Stimulated activated CD8-positive, alpha-beta memory T cell treated with anti-CD3 and anti-CD28 coated beads, Interleukin-4, amount 100 ng/mL, for 4 hours (primary cell): Measurements from ENCODE around the gene BEAN1.

Experiments used
- DNase-seq, 2 donors: peaks; one replicate each; pipeline ENCODE4 v3.0.0-alpha.2; 2020; ENCODE audit warnings: low read depth in 2 of 2, low spot score in 1 of 2

BEAN1 gene

DNA sequence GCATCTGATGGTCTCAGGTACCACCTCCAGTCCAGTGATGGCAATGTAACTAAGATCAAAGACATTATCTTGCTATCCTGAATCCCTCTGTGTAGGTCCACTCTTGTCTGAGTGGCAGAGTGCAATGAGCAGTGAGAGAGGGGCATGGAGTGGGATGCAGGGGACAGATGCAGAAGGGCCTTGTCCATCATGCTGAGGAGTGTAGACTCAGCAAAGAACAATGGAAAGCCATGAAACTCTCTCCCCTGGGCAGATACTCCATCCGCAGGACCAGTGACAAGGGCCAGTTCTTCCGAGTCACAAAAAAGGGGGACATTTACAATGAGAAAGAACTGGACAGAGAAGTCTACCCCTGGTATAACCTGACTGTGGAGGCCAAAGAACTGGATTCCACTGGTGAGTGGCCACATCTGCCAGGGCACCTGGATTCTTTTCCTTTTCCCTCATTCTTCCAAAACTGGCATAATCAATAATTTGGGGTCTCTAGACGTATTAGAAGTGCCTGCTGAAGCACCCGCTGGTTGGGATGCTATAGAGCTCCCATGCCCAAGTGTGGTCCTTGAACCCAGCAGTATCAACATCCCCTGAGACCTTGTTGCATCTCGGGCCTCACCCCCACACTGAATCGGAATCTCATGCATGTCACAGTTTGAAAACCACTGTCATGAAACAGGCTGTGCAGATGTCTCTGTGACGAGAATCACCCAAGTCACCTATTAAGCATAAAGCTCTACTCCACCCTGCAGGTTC, 31.1 kb upstream of the BEAN1 start:
- DNase-seq = no peak

DNA sequence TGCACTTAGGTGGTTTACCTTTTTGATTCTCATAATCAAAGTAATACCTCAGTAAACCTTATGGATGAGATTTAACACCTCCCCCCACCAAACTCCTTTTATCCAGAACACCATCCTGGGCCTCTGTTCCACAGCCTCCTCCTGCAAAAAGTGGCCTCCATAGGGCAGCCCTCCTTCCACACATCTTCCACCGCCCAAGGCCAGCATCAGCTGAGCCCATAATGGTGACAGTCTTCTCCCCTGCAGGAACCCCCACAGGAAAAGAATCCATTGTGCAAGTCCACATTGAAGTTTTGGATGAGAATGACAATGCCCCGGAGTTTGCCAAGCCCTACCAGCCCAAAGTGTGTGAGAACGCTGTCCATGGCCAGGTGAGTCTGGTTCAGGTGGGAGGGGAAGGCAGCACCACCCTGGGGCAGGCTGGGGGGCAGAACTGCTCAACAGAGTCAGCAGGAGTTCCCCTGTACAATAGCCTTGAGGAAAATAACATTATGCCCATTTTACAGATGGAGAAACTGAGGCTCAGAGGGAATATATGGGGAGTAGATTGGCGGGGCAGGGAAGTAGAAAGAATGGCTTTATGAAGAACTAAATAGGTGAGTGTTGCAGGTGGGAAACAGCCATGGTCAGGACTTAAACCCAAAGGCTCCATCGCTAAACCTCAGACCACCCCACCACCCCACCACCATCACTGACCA, 29.2 kb upstream of the BEAN1 start:
- DNase-seq = no peak

DNA sequence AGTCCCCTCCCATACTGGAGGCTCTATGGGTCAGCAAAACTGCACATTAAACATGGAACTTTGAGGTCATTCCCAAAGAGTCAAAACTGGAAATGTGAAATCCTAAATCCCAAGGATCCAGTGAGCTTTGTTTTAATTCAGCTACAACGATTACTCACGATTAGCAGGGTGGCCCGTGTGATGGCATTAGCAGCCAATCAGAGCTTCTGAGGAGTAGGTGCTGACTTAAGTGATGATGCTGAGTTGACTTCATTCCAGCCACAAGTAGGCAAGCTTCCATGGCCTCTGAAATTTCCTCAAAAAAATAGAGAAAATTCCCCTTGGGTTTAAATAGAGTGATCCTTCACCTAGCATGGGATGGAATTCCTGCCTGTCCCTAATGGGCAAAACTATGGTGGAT, 28.1 kb upstream of the BEAN1 start:
- no peak for DNase-seq

DNA sequence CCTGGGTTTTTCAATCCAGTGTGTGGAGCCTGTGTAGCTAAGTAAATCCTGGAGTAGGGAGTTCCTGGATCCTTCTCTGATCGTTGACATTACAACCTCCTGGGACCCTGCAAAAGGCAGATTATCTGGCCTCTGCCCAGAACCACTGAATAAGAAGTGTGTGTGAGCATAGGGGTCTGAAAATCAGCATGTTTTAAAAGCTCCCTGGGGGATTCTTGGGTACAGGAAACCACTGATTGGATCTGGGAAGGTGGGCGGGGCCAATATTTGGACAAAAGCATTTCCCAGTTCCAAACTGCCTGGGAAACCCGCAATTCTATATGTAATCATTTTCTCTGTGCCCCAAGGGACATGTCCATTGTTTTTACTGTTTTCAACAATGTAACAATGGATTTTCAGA, 27.2 kb upstream of the BEAN1 start:
- no peak for DNase-seq

DNA sequence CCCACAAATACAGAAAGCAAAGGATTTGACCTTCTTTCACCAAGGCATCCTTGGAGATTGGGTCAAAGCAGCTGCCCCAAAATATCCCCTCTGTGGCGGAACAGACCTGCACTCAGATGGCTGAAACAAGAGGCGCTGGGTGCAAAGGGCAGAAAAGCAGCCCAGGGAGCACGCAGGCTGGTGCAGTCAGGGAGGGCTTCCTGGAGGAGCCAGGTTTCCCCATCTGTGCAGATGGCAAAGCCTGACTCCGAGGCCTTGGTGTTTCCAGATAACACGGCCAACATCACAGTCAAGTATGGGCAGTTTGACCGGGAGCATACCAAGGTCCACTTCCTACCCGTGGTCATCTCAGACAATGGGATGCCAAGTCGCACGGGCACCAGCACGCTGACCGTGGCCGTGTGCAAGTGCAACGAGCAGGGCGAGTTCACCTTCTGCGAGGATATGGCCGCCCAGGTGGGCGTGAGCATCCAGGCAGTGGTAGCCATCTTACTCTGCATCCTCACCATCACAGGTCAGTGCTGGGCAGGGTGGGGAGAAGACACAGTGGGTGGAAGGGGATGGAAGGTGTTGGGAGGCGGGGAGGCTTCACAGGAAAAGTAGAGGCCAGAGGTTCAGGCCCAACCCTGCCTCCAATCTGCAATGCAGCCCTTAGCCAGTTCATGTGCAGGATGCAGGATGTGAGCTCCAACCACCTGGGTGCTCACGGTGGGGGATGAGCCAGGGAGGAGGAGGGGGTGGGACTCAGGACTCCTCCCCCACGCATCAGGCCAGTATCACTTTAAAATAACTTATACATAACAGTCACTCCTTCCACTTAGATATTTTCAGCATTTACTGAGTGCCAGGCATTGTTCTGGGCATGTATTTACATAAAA, 26.4 kb upstream of the BEAN1 start:
- DNase-seq = no peak

DNA sequence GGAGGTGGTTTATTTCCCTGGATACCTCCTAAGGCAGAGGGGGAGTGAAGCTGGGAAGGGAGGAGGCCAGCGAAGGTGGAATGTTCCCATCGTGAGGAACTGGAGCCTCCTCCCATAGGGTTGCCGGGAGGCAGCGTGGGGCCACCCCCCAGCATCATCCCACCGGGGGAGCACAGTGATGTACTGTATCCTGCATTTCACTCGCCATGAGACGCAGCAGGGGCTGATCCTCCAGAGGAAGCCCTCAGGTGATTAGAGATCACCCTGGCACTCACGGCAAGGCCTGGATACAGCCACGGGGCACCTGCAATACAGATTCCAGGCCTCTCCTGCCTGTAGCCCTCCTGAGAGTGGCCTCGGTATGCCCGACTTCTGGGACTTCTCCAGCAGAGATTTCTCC, 25.5 kb upstream of the BEAN1 start:
- no peak for DNase-seq

DNA sequence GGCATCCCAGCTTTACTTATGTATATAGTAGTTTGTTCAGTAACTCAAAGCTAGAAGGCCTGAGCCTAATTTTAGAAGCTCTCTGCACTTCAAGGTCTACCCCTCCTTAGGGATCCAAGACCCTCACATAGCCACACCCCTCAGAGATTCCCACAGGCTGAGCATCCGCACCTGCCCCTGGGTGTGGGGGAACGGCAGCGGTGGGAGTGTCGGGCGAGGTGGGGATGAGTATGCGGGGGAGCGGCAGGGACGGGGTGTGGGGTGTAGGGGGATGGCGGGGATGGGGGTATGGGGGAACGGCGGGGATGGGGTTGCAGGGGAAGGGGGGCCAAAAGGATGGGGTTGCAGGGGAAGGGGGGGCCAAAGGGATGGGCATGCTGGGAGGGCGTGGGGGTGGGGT, 24.9 kb upstream of the BEAN1 start:
- DNase-seq = no peak

DNA sequence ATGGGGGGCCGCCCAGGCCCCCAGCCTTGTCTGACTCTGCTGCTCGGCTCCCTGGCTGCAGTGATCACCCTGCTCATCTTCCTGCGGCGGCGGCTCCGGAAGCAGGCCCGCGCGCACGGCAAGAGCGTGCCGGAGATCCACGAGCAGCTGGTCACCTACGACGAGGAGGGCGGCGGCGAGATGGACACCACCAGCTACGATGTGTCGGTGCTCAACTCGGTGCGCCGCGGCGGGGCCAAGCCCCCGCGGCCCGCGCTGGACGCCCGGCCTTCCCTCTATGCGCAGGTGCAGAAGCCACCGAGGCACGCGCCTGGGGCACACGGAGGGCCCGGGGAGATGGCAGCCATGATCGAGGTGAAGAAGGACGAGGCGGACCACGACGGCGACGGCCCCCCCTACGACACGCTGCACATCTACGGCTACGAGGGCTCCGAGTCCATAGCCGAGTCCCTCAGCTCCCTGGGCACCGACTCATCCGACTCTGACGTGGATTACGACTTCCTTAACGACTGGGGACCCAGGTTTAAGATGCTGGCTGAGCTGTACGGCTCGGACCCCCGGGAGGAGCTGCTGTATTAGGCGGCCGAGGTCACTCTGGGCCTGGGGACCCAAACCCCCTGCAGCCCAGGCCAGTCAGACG, 24.4 kb upstream of the BEAN1 start:
- no peak for DNase-seq

DNA sequence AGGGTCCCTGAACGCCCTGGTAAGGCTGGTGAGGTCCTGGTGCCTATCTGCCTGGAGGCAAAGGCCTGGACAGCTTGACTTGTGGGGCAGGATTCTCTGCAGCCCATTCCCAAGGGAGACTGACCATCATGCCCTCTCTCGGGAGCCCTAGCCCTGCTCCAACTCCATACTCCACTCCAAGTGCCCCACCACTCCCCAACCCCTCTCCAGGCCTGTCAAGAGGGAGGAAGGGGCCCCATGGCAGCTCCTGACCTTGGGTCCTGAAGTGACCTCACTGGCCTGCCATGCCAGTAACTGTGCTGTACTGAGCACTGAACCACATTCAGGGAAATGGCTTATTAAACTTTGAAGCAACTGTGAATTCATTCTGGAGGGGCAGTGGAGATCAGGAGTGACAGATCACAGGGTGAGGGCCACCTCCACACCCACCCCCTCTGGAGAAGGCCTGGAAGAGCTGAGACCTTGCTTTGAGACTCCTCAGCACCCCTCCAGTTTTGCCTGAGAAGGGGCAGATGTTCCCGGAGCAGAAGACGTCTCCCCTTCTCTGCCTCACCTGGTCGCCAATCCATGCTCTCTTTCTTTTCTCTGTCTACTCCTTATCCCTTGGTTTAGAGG, 23.5 kb upstream of the BEAN1 start:
- no peak for DNase-seq

DNA sequence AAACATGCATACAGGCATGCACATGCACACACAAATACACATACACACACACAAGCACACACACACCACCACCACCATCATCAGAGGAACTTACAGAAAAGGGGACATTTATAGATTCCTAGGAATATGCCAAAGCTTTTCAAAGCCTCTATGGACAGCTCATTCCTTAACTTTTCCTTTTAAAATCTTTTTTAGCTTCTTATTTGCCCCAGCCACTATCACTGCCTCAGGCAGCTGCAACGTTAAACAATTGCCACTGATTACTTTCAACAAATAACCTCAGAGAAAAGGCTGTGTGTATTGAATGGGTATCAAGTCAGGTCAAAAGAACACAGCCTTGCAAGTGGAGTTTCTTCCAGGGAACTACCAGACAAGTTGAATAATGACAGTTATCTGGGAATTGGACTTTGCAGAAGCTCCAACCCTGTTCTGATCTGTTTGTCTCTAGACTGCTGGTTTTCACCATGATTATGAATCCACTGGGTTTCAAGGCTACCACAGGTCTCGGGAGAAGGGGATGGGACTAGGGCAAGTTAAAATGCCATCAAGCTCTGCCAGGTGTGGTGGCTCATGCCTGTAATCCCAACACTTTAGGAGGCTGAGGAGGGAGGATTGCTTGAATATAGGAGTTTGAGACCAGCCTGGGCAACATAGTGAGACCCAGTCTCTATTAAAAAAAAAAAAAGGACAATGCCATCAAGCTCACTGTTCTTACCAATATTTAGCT, 21.9 kb upstream of the BEAN1 start:
- no peak for DNase-seq

DNA sequence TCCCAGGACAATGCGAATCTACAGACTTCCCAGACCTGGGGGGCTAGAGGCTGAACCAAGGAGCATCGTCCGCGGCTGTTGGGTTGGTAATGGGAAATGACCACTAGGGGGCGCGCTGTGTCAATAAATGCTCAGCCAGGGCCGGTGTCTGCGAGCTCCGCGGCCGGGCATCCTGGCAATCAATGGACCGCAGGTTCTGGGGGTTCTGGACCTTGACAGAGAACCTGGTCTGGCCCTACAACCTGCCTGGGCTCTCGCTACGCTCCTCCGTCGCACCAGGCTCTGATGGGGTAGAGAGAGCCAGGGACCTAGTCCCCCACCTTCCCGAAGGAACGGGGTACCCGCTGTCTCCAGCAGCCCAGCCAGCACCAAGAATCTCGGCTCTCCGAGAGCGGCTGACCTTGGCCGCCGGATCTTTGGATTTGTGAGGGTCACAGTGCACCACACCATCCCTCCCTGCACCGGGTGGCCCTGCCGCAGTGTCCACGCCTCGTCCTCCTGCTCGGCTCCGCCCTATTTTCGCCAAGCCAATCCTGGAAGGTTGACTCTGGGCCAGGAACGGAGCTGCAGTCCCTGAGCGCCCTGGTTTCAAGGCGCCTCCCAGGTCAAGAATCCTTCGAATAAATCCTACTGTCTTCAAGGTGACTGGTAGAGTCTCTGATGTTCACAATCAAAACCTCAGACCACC, 20.4 kb upstream of the BEAN1 start:
- peak; percentile 66 to 92 for DNase-seq

DNA sequence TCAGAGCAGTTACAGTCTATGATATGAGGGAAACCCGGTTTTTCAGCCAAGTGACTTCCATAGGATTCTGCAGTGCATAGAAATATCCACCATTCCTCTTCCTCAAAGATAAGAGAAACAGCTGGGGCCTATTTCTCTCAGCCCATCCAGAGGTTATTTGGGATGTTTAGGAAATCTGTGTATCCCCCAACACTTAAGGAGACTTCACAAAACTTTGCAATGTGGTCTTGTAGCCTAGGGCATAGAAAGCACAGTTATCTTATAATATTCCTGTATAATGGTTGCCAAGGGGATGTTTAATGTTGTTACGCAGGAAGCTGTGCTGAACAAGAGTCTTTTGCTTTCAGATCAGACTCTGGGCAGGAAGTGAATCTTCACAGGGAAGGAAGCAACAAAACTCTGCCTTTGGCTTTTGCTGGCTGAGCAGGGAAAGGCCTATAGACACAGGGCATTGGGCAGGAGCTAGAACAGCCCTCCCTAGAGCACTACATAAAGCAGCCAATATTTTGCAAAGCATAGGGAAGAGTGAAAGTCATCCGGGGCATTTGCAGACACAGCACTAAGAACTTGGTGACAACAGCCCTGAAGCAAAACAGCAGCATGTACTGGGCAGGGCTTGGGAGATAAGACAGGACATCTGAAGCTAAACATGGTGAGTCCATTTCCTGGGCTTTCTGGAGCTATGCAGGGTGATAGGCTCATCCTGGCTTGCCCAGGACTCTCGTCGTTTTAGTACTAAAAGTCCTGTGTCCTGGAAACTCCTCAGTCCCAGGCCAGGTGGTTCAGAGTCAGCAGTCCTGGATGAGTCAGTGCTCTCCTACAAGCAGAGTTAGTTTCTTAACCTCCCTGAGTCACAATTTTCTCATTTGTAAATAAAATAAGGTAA, 18.7 kb upstream of the BEAN1 start:
- no peak for DNase-seq

DNA sequence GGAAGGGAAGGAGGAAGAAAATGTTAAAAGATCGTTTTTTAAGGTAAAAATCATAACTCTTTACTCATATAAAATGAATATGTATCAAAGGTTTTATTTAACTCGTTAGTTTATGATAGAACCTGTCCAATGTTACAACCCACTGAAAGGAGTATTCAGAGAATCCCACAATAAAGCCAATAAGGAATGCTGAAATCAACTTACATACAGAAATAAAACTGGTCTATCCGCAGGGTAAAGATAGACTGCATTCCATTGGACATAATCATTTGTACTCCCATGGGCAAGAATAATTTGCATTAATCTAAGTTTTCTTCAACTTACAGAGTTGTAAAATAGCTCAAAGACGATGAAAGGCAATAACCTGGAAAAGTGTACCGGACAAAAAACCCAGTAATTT, 17.9 kb upstream of the BEAN1 start:
- no peak for DNase-seq

DNA sequence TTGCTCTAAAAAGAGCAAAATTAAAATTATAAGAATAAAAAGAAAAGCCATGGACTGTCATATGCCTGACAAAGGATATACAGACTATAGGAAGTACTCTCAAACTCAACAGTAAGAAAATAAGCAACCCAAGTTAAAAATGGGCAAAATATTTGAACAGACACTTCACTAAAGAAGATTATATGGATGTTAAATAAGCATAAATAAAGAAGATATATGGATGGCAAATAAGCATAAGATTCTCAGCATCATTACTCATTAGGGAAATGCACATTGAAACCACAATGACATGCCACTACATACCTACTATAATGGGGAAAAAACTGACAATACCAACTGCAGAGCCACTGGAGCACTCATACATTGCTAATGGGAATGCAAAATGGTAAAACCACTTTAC, 14.9 kb upstream of the BEAN1 start:
- DNase-seq = no peak

DNA sequence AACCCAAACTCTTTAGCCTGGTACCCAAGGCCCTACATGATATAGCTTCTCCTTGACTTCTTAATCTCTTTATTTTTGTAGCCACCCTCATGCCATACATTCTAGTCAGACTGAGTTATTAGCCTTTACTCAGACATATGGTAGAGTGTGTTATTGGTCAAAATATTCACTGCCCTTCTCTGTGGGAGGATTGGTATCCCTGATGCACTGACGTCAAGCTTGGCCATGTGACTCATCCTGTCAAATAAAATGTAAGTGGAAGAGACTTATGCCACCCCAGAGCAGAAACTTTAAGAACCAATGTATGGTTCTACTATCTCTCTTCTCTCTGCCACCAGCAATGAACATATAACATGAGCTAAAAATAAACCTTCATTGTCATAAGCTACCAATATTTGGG, 12.2 kb upstream of the BEAN1 start:
- DNase-seq = no peak

DNA sequence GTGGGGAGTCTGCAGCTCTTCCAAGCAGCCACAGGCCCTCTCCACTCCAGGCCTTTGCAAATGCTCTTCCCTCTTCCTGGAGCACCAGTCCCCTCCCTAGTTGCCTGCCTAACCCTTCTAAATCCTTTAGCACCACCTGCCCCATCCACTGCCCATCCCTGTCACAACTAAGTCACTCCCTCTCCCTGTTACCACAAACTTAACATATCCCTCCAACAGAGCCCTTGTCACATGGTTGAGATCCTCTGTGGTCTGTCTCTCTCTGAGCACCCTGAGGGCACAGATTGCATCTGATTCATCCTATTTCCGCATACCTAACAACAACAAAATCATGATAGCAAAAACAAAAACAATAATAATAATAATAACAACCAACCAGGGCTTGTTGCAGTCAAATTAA, 11.0 kb upstream of the BEAN1 start:
- no peak for DNase-seq

DNA sequence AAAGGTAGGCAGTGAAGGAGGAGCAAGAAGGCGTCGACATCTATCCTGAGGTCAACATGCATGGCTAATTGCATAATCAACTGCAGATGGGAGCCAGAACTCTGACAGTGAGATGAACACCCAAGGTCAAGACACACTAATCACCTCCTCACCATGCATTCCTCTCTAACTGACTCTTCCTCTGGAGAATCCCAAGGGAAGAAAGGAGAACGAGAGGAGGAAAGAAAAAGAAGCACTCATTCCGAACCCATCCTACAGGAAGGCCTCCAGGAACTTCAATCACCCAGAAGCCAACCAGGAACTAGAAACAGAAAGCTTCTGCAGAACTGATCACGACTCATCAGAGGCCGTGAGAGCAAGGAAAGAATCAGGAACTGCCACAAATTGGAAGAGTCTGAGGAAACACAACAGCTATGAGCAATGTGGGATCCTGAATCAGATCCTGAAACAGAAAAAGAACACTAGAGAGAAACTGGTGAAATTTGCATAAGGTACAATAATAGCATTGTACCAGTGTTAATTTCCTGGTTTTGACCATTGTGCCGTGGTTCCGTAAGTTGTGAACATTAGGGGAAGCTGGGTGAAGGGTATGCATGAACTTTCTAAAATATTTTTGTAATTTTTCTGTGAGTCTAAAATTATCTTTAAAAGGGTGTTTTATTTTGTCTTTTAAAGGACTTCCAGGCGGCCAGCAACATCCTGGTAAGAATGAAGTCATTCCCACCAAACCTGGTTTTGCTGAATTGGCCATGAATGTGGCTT, 10.0 kb upstream of the BEAN1 start:
- no peak for DNase-seq
